Smooth muscle cell (in vitro differentiated cells): Measurements from ENCODE around the gene SLC10A6. TPM values are rescaled to one million over a fixed set of nuclear protein-coding genes. Genes with fewer than 3 reads are reported as not detected.

ENCODE experiments used
- DNase-seq: peaks from one replicate; lab custom pipeline; 2025; ENCODE audit not compliant: unreplicated experiment; lab: John Stamatoyannopoulos, UW
- H2AFZ ChIP-seq: fragments of 200-600 bp; sonication (generic); 2 replicates; pipeline ENCODE4 v1.6.0; 2016; ENCODE audit warnings: antibody characterized with exemption, low read depth, mild to moderate bottlenecking
- H3F3A ChIP-seq: fragments of 200-600 bp; sonication (generic); 2 replicates; pipeline ENCODE4 v1.6.0; 2017; ENCODE audit warnings: antibody characterized with exemption, low read depth
- H3K27ac ChIP-seq: fragments of 200-600 bp; sonication (generic); 2 replicates; pipeline ENCODE4 v1.5.1; 2016; ENCODE audit warnings: low read depth, mild to moderate bottlenecking
- H3K27me3 ChIP-seq: fragments of 200-600 bp; sonication (generic); 2 replicates; pipeline ENCODE4 v1.6.1; 2016; ENCODE audit warnings: low read depth, mild to moderate bottlenecking
- H3K36me3 ChIP-seq: fragments of 200-600 bp; sonication (generic); 2 replicates; pipeline ENCODE4 v1.5.1; 2016; ENCODE audit warnings: low read depth
- H3K4me1 ChIP-seq: fragments of 200-600 bp; sonication (generic); 2 replicates; pipeline ENCODE4 v1.5.1; 2016; ENCODE audit warnings: low read depth
- H3K4me2 ChIP-seq: fragments of 200-600 bp; sonication (generic); 2 replicates; pipeline ENCODE4 v1.6.0; 2016; ENCODE audit warnings: mild to moderate bottlenecking
- H3K4me3 ChIP-seq: fragments of 200-600 bp; sonication (generic); 2 replicates; pipeline ENCODE4 v1.5.1; 2016; ENCODE audit warnings: mild to moderate bottlenecking
- H3K79me2 ChIP-seq: fragments of 200-600 bp; sonication (generic); 2 replicates; pipeline ENCODE4 v1.6.0; 2016; ENCODE audit warnings: low read depth, mild to moderate bottlenecking
- H3K9ac ChIP-seq: fragments of 200-600 bp; sonication (generic); 2 replicates; pipeline ENCODE4 v1.6.0; 2016; ENCODE audit warnings: low read depth
- H3K9me3 ChIP-seq: fragments of 200-600 bp; sonication (generic); replicated peaks from 2 replicates; pipeline ENCODE4 v1.5.1; 2016; ENCODE audit warnings: low read depth
- H4K20me1 ChIP-seq: fragments of 200-600 bp; sonication (generic); 2 replicates; pipeline ENCODE4 v1.6.0; 2016; ENCODE audit warnings: low read depth
- CTCF ChIP-seq: fragments of 200-600 bp; sonication (generic); IDR thresholded peaks from 2 replicates; pipeline ENCODE4 v1.5.1; 2017; ENCODE audit warnings: borderline replicate concordance, mild to moderate bottlenecking, antibody characterized with exemption; ENCODE audit not compliant: insufficient read depth, poor library complexity, severe bottlenecking
- WGBS: methylation state at CpG from one replicate; pipeline ENCODE4 v1.1.7; 2016; ENCODE audit warnings: low lambda C conversion rate; 5-methylcytosine and 5-hydroxymethylcytosine counted together
- polyA plus RNA-seq: library from polyadenylated mRNA; unstranded; fragments of >200 nt; fragmentation: Nextera tagmentation; extraction: Ambion mirVana; gene quantifications from 2 replicates; pipeline ENCODE4 v1.2.1, GENCODE V29; 2016
- total RNA-seq: library from RNA; depleted of rRNA; stranded (reverse); fragments of >200 nt; gene quantifications from 2 replicates; pipeline ENCODE4 v1.2.3, GENCODE V29; 2014

SLC10A6 gene
- total and polyA plus RNA-seq, 2 experiments from 2014 or later = 1.4 TPM; not detected in 1

DNA sequence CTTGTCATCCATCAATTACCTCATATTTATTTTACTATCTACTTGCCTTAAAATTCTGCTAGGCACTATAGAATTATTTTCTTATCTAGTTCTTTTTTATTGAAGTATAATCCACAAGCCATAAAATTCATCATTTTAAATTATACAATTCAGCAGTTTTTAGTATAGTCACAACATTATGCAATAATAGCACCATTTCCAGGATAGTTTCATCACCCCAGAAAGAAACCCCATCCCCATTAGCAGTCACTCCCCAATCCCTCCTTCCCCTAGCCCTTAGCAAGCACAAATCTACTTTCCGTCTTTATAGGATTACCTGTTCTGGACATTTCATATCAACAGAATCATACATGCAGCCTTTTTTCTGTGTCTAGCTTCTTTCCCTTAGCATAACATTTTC is 15.6 kb downstream of the SLC10A6 start:
- no peak overlapping the region for H3K9ac ChIP-seq
- no peaks in the 10 kb centered on the region for H3F3A ChIP-seq
- no peaks in the 10 kb centered on the region for H3K27me3 ChIP-seq
- H3K4me1 ChIP-seq = peaks cover 4% of the 10 kb centered on the region
- H3K4me2 ChIP-seq = no peak overlapping the region
- H3K9me3 ChIP-seq = no peaks in the 10 kb centered on the region
- H2AFZ ChIP-seq = no peak overlapping the region
- H3K4me3 ChIP-seq = no peak overlapping the region
- TF ChIP-seq CTCF = no peak
- no peaks in the 10 kb centered on the region for H4K20me1 ChIP-seq
- DNase-seq = no peak
- WGBS = 96% methylated on average over 1 of the region's 1 CpG
- H3K27ac ChIP-seq = no peak overlapping the region
- H3K79me2 ChIP-seq = no peaks in the 10 kb centered on the region
- no peaks in the 10 kb centered on the region for H3K36me3 ChIP-seq

DNA sequence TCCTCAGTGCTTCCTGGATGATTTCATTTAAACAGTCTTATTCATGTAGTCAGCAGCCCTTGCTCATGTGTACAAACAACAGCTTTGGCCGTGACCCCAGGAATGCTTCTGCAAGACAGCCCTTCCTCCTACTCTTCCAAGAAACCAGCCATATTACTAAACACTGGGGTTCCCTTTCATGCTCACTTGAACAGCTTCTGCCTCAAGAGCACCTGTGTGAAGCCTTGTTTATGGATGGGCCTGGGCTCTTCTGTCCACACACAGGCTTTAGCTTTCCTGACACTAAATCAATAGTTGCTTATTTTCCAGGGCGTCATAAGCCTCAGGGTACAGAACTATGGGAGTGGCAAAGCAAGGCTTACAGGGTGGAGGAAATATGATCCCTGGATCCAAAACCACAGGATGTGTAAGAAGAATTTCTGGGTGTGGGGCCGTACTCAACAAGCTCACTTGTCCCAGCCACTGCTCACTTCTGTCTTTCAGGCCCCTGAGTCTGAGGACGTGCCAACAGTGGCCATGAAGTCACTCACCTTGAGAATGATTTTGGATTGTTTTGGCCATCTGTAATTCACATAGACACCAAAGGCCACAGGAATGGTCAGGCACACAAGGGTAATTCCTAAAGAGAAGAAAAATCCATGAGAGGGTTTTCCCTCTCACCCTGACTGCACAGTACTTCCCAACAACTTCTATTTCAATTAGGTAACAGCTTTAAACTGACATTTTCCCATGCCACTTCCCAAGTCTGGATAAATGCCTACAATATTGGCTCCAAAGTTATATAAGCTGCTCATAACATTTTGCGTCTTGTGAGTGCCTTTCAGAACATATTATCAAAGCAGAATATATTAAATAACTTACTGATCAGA is 17.7 kb downstream of the SLC10A6 start:
- H3K36me3 ChIP-seq = no peaks in the 10 kb centered on the region
- no peaks in the 10 kb centered on the region for H3K27me3 ChIP-seq
- no peak overlapping the region for H3K4me3 ChIP-seq
- peak overlapping the region; percentile 69 for H2AFZ ChIP-seq
- no peaks in the 10 kb centered on the region for H3K9me3 ChIP-seq
- DNase-seq = no peak
- TF ChIP-seq CTCF = no peak
- peak overlapping the region; percentile 70 for H3K27ac ChIP-seq
- H3K9ac ChIP-seq = no peak overlapping the region
- WGBS = 59% methylated on average over 5 of the region's 5 CpGs
- no peaks in the 10 kb centered on the region for H3K79me2 ChIP-seq
- no peaks in the 10 kb centered on the region for H4K20me1 ChIP-seq
- H3K4me2 ChIP-seq = peak overlapping the region; percentile 74
- H3F3A ChIP-seq = no peaks in the 10 kb centered on the region
- peaks cover 4% of the 10 kb centered on the region for H3K4me1 ChIP-seq

DNA sequence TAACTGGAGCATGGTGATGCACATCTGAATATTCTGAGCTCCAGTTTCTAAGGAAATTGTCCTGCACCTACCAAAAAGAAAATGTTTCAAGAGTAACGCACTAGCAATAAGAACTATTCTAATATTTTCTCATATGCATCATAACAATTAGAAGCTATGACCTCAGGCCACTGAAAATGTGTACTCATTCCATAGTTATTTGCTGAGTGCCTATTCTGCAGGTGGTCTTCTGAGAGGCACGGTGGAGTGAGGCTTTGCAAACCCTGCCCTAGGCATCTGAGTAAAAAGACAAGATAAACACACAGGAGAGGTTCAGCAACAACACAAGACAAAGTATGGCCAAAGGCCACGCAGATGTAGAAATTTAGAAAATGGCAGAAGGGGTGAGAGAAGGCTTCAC is 23.7 kb downstream of the SLC10A6 start:
- H3K27ac ChIP-seq = peak overlapping the region; percentile 36
- H3K9me3 ChIP-seq = no peaks in the 10 kb centered on the region
- no peaks in the 10 kb centered on the region for H3F3A ChIP-seq
- H3K4me3 ChIP-seq = no peak overlapping the region
- no peaks in the 10 kb centered on the region for H3K4me1 ChIP-seq
- no peaks in the 10 kb centered on the region for H3K79me2 ChIP-seq
- H4K20me1 ChIP-seq = no peaks in the 10 kb centered on the region
- no peaks in the 10 kb centered on the region for H3K36me3 ChIP-seq
- H3K4me2 ChIP-seq = no peak overlapping the region
- no peak overlapping the region for H2AFZ ChIP-seq
- WGBS = 80% methylated on average over 3 of the region's 3 CpGs
- H3K27me3 ChIP-seq = no peaks in the 10 kb centered on the region
- no peak for DNase-seq
- TF ChIP-seq CTCF = no peak
- no peak overlapping the region for H3K9ac ChIP-seq

- no peak overlapping the region for H3K4me3 ChIP-seq
- H3K9me3 ChIP-seq = no peaks in the 10 kb centered on the region
- no peak overlapping the region for H3K4me2 ChIP-seq
- H3K36me3 ChIP-seq = no peaks in the 10 kb centered on the region
- no peaks in the 10 kb centered on the region for H4K20me1 ChIP-seq
- H3F3A ChIP-seq = no peaks in the 10 kb centered on the region
- peaks cover 6% of the 10 kb centered on the region for H3K4me1 ChIP-seq
- H3K9ac ChIP-seq = no peak overlapping the region
- 90% methylated on average over 2 of the region's 2 CpGs for WGBS
- H3K27ac ChIP-seq = no peak overlapping the region
- no peak overlapping the region for H2AFZ ChIP-seq
- TF ChIP-seq CTCF = no peak
- no peaks in the 10 kb centered on the region for H3K27me3 ChIP-seq
- no peak for DNase-seq
- H3K79me2 ChIP-seq = no peaks in the 10 kb centered on the region
Measured at GRCh38 chr4:86822136-86822535, 27.0 kb downstream of the SLC10A6 start.
